Measurements from ENCODE around the gene GPC5.

DNA sequence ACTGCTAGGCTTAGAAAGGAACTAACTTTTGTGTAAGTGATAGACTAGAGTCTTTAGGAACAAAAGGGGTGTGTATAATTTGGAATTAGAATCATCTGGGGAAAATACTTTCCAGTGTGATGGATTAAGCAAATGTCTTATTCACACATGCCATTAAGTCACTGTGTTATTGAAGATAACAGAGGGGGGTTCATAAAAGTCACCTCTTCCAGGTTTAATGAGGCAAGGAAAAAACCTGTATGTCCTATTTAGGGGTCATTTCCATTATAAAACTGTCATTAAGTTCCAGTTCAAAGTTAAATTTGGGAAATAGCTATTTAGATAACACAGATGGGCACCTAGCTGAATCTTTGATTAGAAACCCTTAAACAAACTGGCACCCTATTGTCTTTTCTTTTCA, 1323.2 kb downstream of the GPC5 start:
- TF ChIP-seq, protein P1, sequence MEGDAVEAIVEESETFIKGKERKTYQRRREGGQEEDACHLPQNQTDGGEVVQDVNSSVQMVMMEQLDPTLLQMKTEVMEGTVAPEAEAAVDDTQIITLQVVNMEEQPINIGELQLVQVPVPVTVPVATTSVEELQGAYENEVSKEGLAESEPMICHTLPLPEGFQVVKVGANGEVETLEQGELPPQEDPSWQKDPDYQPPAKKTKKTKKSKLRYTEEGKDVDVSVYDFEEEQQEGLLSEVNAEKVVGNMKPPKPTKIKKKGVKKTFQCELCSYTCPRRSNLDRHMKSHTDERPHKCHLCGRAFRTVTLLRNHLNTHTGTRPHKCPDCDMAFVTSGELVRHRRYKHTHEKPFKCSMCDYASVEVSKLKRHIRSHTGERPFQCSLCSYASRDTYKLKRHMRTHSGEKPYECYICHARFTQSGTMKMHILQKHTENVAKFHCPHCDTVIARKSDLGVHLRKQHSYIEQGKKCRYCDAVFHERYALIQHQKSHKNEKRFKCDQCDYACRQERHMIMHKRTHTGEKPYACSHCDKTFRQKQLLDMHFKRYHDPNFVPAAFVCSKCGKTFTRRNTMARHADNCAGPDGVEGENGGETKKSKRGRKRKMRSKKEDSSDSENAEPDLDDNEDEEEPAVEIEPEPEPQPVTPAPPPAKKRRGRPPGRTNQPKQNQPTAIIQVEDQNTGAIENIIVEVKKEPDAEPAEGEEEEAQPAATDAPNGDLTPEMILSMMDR (IDR thresholded peaks at IDR 0.05): no peak
- no peak for TF ChIP-seq POLR2A (IDR thresholded peaks at IDR 0.05)
